Middle frontal gyrus (tissue), 1 donor: ENCODE measurements around the gene ARHGEF11.

Source experiments
- DNase-seq: peaks from one replicate; pipeline ENCODE4 v3.0.0-alpha.2; 2015; ENCODE audit warnings: low spot score; ENCODE audit errors: extremely low spot score

Gene ARHGEF11

DNA sequence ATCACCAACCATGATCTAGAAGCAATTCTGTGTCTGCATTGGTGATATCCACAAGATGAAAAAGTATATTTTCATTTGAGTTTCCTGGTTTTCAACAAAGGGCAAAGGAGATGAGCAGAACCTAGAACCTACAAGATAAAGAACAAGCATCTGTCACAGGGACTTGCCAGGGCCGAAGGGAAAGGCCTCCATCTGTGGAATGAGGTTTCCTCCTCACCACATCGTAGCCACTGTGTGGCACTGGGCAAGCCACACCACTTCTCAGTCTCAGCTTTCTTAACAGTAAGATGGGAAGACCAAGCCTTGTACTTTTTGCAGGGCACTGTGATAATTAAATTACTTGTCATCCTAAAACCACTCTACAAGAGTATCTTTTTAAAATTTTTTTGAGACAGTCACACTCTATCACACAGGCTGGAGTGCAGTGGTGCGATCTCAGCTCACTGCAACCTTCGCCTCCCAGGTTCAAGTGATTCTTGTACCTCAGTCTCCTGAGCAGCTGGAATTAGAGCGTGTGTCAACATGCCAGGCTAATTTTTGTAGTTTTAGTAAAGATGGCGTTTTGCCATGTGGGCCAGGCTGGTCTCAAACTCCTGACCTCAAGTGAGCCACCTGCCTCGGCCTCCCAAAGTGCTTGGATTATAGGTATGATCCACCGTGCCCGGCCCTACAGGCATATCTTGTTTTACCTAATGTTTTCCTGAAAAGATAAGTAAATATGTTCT lies 45.8 kb downstream of the ARHGEF11 start:
- no peak for DNase-seq

DNA sequence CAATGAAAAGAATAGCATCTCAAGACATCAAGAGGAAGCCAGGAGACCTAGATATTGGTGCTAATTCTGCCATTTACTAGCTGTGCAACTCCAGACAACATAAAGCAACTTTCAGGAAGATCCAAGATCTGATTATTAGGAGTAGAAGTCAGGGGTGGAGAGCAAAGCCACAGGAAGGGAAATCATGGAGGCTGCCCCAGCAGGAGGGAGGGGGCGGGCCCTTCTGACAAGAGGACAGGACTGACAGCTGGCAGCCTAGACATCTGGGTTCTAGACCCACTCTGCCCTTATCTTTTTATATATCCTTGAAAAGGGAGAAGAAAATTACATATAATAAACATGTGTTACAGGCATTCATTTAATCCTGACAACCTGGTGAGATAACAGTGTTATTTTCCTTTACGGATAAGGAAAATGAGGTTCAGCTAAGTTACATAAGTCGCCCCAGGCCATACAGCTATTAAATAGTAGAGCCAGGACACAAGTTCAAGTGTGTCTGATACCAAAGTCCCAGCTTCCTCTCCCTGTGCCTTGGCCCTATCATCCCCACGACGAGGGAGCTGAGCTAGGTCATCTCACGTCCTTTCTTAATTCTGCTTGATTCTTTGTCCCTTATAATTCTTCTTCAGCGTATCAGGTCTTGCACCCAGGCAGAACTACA lies 46.6 kb downstream of the ARHGEF11 start:
- no peak for DNase-seq

DNA sequence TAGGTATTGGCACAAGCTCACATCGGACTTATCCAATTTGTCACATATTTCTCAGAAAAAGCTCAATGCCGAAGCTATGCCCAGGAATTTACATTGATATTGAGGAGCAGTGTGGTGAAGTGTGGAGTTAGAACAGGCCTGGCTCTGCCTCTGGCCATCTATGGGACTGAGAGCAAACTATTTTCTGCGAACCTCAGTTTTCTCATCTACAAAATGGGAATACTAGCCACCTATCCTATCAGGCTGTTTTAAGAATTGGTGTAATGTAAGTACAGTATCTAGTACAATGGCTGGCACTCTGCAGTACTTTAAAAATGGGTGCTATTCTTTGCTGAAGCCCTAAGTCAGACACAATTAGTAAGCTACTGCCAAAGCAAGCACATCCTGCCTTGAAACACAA lies 47.2 kb downstream of the ARHGEF11 start:
- no peak for DNase-seq

DNA sequence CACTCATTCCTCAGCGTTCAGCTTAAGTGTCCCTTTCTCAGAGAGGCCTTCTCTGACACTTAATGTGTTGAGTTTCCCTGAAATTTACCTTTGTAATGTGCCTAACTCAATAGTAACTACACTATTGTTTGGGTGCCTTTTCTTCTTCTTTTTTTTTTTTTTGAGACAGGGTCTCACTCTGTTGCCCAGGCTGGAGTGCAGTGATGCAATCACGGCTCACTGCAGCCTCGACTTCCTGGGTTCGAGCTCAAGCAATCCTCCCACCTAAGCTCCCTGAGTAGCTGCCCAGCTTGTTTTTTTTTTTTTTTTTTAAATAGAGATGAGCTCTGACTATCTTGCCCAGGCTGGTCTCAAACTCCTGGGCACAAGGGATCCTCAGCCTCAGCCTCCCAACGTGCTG lies 50.1 kb downstream of the ARHGEF11 start:
- DNase-seq: no peak

DNA sequence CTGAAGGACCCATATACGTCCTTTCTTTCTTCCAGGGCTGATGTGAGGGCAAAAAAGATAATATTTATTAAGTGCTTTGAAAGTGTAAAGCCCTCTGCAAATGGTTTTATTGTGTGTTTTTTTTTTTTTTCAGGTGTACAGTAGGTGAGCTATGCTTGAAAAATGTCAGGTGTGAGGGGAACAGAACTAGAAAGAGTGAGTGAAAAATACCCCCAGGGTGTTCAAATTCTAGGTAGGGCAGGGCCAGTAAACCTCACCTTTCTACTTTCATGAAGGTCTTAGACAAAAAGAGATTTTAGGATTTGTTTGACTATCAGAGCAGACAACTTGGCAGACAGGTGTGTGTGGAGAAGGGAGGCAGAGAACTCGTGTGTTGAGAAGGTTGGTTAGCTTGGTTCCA lies 51.3 kb downstream of the ARHGEF11 start:
- no peak for DNase-seq

DNA sequence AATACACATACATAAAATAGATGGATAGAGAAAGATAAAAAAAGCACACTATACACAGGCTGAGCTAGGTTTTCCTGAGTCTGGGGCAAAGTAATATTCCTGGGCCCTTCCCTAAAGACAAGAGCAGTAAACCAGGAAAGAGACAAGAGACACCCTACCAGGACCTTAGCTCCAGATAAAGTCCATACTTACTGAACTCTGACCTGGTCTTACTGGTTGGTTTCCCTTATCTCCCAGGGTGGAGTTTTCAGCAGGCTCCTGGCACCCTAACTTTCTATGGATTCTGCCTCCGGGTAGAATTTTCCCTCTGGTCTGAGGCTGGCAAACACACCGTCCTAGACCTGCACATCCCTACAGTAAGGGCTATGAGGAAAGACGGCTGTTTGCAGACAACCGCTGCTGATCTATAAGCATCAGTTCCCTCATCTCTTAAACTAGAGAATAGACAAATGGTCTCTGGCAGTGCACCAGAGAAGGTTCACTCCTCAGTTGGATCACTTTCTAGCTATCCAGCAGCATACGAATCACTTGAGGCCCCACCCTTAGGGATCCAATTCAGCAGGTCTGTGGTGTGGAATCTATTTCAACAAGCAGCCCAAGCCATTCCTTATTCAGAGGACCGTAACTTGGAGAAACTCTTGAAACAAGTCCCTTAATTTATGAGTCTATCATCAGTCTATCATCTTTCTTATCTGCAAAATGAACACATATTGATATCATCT lies 52.0 kb downstream of the ARHGEF11 start:
- DNase-seq: no peak

DNA sequence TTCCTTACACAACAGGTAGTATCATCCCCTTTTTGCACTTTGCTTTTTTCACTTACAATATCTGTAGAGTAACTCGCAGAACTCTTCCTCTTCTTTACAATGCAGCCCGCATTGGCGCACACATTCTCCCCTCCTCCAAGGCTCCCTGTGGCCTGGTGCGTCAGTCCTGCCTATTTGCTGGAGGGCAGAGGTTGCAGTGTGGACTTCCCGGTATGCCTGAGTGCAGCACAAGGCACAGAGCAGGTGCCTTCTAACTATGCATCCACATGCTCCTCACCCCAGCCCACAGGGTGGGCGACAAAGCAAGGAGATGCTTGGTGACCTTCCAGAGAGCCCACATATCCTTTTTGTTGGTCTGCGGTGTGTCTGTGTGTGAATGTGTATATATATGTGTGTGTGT lies 53.3 kb downstream of the ARHGEF11 start:
- DNase-seq: no peak

DNA sequence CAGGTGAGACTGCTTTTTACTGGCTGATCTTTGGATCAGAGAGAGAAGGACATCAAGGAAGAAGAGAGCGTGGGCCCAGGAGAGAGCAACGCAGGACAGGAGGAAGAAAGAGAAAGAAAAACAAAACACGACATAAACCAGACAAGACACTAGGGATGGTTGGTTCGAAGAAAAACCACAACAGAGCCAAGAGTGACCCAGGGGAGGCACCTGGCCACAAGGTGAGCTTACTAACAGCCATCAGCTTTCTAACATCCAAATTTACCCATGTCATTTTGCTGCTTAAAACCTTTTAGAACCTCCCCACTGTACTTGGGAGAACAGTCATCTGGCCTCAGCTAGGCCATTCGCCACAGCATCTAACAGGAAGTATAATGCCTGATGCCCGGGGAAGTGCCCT lies 57.8 kb downstream of the ARHGEF11 start:
- DNase-seq: no peak

DNA sequence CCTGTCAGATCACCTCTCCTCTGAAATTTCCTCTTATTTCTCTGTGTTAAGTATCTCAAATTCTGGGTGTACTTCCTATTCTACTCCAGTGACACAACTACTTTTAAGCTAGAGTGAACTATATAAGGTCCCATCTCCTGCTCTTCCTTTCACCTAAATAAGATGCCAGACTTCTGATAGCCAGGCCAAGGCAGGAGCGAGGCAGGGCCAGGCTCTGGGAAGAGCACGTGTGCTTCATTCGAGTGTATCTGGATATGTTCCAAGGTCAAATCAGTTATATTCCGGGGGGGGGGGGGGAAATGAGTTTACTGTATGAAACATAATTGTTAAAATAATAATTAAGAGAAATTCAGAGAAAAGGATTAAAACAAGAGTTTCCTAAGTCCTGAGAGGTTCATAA lies 65.0 kb downstream of the ARHGEF11 start:
- no peak for DNase-seq

DNA sequence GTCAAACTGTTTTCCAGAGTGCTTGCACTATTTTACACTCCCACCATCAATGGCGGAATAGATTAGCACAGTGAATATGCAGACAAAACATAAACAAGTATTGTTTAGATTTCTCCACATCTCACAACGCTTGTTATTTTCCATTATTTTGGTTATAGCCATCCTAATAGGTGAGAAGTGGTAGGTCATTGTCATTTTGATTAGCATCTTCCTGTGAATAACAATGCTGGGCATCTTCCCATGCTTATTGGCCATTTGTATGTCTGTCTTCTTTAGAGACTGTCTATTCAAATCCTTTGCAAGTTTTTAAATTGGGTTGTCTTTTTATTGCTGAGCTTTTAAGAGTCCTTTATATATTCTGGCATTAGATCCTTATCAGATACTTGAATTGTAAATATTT lies 70.5 kb downstream of the ARHGEF11 start:
- no peak for DNase-seq

DNA sequence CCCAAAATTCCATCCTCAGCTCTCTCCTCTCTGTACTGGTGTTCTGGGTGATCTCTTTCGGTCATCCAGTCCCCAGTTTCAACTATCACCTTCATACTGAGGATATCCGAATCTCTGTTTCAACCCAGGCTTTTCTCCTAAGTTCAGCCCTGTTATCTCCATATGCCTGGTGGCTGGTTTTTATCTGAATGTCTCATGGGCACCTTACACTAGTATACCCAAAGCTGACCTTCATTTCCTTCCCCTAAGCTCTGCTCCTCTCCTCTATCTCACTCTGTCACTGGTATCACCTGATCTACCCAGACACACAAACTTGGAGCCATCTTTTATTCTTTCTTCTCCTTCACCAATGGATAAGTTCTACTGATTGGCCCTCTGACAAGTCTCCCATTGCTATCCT lies 72.1 kb downstream of the ARHGEF11 start:
- no peak for DNase-seq

DNA sequence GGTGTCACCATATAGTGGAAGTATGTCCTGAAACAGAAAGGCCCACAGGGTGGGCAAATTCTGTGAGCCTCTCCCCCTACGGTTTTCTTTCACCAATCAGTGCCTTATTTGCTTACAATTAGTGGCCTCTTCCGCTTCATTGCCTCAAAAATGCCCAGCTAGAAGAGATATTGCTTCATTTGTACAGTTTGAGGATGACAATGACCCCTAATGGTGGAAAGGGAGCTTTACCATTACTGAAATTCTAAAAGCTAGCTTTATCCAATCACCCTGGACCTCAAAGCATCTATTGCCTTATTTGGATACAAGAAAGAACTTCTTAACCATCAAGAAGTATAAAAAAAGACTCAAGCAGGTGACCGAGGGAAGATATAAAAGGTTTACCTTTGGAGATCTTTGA lies 75.5 kb downstream of the ARHGEF11 start:
- no peak for DNase-seq

DNA sequence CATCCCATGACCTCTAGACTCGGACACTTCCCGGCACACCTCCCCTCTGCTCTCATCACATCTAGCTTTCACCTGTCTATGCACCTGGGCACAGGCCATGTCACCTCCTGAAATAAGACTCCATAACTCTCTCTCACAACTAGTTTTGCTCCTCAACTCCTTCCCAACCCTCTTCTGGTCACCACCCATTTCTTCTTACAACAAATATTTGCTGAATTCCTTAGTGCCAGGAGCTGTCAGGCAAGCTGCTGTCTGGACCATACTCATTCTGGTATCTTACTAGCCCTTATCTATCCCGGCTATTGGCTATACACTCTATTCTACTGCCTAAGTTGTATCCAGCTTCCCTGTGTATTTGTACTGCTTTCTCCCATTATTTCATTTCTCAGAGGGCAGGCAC lies 76.0 kb downstream of the ARHGEF11 start:
- no peak for DNase-seq

DNA sequence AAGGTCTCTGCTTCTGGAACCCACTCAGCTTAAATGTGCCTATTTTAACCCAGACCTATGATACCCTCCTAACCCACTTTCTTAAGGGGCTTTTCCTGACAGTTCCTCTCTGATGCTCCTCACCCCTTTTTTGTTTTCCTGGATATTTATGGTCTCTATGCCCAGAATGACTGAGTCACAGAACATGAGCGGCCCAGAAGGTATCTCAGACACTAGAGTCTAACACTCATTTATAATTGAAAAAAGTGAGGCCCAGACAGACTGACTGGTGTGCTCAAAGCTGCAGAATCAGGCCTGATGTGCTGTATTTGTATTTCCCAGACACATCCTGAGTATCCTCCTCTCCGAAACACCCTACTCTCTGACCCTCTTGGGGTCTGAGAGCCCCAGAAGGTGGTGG lies 81.1 kb downstream of the ARHGEF11 start:
- no peak for DNase-seq

DNA sequence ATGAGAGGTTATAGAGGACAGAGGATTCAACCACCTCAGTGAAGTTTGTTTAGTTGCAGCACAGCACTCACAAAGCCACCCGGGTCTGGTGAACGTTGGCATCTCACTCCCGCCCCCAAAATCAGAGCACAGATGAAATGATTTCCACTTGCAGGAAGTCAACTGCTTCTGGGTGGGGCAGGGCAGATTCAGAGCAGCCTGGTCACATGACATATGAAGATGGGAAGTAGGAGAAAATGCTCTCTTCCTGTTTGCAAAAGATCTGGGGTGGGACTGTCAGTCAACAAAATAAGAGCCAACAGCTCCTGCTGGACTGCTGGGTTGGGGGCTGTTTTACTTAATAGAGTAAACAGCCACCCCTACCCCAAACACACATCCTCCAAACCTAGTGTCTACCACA lies 81.9 kb downstream of the ARHGEF11 start:
- no peak for DNase-seq

DNA sequence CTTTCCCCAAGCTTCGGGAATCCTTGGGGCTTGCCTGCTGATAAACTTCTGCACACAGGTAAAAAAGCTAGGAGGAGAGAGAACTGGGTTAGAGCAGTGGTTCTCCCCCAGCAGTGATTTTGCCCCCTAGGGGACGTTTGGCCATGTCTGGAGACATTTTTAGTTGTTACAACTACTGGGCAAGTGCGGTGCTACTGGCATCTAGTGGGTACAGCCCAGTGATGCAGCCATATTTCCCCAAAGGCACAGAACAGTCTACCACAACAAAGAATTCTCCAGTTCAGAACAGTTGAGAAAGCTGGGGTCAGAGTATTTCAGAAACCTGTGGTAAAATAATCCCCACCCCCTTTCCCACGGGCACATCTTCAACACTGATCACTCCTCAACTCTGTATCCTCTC lies 83.8 kb downstream of the ARHGEF11 start:
- no peak for DNase-seq

DNA sequence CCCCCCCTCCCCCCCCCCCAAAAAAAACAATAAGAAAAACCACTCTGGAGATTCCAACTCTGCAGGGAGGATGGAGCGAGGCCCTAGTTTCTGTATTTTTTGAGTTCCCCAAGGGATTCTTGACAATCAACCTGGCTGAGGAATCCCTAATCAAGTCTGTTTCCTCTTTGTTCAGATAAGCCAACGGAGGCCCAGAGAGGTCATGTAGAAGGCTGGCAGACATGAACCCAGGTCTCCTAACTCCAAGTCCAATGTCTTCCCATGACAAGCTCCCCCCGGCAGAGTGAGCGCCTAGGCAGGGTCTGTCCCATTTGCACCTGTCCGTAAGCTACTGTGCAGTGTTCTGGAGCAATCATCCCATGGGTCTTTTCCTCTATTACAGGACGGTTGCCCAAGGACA lies 85.6 kb downstream of the ARHGEF11 start:
- no peak for DNase-seq

DNA sequence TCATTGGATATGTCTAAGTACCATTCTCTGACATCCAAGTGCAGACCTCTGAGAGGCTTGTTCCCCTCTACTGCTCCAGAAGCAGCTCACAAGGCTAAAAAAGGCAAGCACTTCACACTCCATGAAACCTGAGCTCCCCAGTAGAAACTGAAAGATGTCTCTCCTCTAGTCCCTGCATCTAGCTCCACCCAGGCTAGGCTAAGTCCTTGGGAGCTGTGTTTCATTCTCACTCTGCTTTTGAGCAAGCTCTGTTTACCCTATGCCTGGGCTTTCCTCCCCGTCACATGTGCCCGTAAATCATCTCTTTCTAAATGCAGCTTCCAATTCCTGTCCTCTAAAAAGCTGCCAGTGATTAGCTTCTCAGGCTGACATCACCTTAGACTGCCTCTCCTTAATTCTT lies 86.1 kb downstream of the ARHGEF11 start:
- DNase-seq: no peak

DNA sequence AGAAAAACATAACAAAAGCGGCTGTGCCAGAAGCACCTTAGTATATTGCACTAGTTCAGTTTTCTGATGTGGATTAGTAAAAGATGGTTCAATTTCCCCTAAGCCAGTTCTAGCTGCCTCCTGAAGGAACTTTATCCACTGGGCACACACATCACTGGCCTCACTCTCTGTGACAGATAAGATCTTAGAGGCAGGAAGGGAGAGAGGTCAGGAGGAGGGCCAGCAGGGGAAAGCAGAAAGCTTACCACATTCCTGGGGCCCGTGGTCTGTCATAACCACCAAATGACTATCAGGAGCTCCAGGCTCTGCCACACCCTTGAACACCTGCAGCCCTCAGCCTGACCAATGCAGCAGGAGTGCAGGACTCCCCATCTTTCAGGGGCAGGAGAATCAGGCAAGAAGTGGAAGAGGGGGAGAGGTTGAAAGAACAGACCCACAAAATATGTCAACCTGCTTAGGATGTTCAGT lies 87.3 kb downstream of the ARHGEF11 start:
- no peak for DNase-seq

DNA sequence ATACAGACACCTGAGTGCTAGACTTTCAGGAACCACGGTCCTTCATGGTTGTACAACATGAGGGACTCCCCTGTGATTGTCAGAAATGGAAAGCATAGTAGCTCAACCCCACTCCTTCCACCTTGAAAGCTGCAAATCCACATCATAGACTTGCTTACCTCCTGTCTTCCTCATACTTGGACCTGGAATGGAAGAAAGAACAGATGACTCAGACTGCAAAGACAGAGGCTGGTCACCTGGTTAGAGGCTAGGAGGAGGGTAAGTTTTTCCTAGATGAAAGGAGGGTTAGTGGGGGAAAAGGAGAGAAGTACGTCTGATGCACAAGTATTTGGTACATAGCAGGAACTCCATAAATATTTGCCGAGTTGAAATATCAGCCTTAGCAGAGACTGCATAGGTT lies 87.9 kb downstream of the ARHGEF11 start:
- no peak for DNase-seq

DNA sequence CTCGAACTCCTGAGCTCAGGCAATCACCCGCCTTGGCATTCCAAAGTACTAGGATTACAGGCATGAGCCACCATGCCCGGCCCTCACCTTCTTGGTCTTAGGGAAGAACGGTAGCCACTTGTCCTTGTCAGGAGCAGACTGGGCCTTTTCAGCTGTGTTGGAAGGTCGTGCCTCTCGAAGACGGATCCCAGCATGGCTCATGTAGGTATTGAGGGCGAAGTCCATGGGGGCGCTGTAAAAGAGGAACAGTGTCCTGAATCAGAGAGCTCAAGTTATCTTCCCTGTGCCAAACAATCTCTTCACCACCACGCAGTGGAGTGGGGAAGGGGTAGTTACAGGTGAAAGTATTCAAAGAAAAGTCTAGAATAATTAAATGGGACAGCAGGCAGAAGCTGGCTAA lies 89.2 kb downstream of the ARHGEF11 start:
- no peak for DNase-seq

DNA sequence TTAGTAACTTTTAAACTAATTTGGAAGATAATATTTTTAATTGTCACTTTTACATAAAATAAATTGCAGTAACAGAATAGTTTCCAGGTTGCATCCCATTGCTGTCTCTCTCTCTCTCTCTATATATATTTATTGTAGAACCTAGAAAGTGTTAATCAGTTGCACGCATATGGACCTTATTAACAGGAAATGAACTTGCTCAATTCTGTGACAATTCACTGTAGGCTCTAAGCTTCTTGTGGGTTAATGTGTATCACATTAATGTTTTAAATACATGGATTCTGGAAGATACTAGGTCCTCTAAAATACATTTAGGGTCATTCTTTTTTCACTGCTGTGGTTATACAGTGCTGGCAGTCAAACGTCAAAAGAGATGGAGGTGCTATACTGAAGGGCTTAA lies 92.0 kb downstream of the ARHGEF11 start:
- no peak for DNase-seq

DNA sequence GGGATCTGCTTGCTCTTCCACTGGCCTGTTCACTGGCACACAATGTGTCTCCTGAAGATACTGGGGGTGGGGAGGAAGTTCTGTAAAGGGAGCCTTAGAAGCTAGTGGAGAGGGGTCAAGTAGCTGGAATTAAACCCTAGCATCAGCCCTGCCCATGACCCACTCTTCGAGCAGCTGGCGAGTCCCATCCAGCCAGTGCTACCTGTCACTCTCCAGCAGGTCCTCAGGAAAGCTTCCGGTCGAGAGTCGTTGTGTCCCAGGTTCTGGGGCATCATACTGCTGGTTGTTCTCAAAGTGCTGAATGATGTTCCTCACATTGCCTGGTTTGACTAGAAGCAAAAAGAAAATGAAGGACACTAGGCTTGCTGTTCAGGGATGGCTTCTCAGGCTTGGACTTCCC lies 94.2 kb downstream of the ARHGEF11 start:
- no peak for DNase-seq
